Erythroblast (primary cell): ENCODE results near the gene VPS37D.

Experiments used
- GATA1 ChIP-seq: IDR thresholded peaks from 2 replicates; pipeline ENCODE4 v1.6.1; 2011; ENCODE audit warnings: low read depth, mild to moderate bottlenecking, control low read depth, low read length, moderate library complexity
- POLR2A ChIP-seq: IDR thresholded peaks from 2 replicates; pipeline ENCODE4 v1.6.1; 2011; ENCODE audit warnings: mild to moderate bottlenecking, low read length

- TF ChIP-seq POLR2A (no peak), GATA1 (no peak)
These were observed 34.3 kb upstream of the VPS37D start for GRCh38 chr7:73633323-73633722.
